ENCODE data around the gene ADAMTS18. TPM values are rescaled to one million over a fixed set of nuclear protein-coding genes. Genes with fewer than 3 reads are reported as not detected.
A peak's percentile ranks its signal among the peaks of the same experiment; 100 is the strongest.

Gene ADAMTS18
- total and polyA plus RNA-seq, 2 donors from 2014 or later = 0.06 to 0.60 TPM

DNA sequence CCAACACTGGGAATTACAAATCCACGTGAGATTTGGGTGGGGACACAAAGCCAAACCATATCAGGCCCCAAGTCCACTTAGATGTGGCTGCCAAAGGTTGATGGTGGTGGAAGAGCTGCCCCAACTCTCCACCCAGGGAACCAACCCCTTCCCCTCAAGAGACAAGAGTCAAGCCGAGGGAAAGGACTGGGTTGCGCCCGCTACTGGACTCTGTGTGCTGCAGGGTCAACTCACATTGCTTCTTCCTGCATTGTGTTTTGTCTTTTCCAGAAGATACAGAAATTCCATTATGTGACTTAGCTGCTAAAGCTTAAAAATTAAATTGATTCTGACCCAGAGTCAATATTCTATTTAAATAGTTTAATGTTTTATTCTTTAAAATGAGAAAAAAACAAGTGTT lies 58.5 kb downstream of the ADAMTS18 start:
- Histone ChIP-seq H3K9ac (ENCODE audit: low read length in 3 of 3) (no peak overlapping the region), H3K4me1 (ENCODE audit: control insufficient read depth in 2 of 3, insufficient read depth in 2 of 3, low read depth in 1 of 3, low read length in 3 of 3) (no peaks in the 10 kb centered on the region), H3K27ac (ENCODE audit: low read depth in 2 of 2, low read length in 2 of 2) (no peak overlapping the region), H3K4me3 (ENCODE audit: low read length in 3 of 3) (no peak overlapping the region), H3K27me3 (ENCODE audit: control insufficient read depth, insufficient read depth, low read length) (no peaks in the 10 kb centered on the region), H3K36me3 (ENCODE audit: control insufficient read depth in 2 of 3, insufficient read depth in 3 of 3, low read length in 3 of 3) (no peaks in the 10 kb centered on the region), H3K9me3 (ENCODE audit: control insufficient read depth in 2 of 3, insufficient read depth in 1 of 3, low read length in 3 of 3) (no peaks in the 10 kb centered on the region)
- TF ChIP-seq, protein P1, sequence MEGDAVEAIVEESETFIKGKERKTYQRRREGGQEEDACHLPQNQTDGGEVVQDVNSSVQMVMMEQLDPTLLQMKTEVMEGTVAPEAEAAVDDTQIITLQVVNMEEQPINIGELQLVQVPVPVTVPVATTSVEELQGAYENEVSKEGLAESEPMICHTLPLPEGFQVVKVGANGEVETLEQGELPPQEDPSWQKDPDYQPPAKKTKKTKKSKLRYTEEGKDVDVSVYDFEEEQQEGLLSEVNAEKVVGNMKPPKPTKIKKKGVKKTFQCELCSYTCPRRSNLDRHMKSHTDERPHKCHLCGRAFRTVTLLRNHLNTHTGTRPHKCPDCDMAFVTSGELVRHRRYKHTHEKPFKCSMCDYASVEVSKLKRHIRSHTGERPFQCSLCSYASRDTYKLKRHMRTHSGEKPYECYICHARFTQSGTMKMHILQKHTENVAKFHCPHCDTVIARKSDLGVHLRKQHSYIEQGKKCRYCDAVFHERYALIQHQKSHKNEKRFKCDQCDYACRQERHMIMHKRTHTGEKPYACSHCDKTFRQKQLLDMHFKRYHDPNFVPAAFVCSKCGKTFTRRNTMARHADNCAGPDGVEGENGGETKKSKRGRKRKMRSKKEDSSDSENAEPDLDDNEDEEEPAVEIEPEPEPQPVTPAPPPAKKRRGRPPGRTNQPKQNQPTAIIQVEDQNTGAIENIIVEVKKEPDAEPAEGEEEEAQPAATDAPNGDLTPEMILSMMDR (IDR thresholded peaks at IDR 0.05; ENCODE audit: borderline replicate concordance, extremely low read depth, insufficient read depth) = no peak
- DNase-seq (no peak), FAIRE-seq (no peak)
- intact Hi-C loops (cut with DNase I) = no loop called here

DNA sequence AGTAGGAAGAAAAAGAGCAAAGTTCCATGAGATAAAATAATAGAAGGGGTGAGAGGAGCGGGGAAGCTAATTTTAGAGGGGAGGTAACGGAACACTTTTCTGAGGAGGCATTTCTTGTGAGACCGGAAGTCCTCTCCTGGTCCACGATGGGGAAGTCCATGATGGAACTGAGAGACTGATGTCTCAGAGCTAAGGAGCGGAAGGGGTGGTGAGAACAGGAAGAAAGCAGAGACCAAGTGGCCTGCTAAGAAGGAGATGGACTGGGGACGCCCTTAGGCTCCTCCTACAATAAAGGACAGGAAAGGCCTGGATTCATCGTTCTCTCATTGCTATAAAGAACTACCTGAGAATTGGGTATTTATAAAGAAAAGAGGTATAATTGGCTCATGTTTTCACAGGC lies 59.4 kb downstream of the ADAMTS18 start:
- no peaks in the 10 kb centered on the region for H3K4me1 ChIP-seq (ENCODE audit: control insufficient read depth in 2 of 3, insufficient read depth in 2 of 3, low read depth in 1 of 3, low read length in 3 of 3)
- H3K4me3 ChIP-seq (ENCODE audit: low read length in 3 of 3) = no peak overlapping the region
- intact Hi-C loops (cut with DNase I) = no loop called here
- no peaks in the 10 kb centered on the region for H3K9me3 ChIP-seq (ENCODE audit: control insufficient read depth in 2 of 3, insufficient read depth in 1 of 3, low read length in 3 of 3)
- no peak overlapping the region for H3K9ac ChIP-seq (ENCODE audit: low read length in 3 of 3)
- H3K36me3 ChIP-seq (ENCODE audit: control insufficient read depth in 2 of 3, insufficient read depth in 3 of 3, low read length in 3 of 3) = no peaks in the 10 kb centered on the region
- DNase-seq (no peak), FAIRE-seq (no peak)
- H3K27me3 ChIP-seq (ENCODE audit: control insufficient read depth, insufficient read depth, low read length) = no peaks in the 10 kb centered on the region
- TF ChIP-seq, protein P1 (IDR thresholded peaks at IDR 0.05; ENCODE audit: borderline replicate concordance, extremely low read depth, insufficient read depth) = no peak
- no peak overlapping the region for H3K27ac ChIP-seq (ENCODE audit: low read depth in 2 of 2, low read length in 2 of 2)

DNA sequence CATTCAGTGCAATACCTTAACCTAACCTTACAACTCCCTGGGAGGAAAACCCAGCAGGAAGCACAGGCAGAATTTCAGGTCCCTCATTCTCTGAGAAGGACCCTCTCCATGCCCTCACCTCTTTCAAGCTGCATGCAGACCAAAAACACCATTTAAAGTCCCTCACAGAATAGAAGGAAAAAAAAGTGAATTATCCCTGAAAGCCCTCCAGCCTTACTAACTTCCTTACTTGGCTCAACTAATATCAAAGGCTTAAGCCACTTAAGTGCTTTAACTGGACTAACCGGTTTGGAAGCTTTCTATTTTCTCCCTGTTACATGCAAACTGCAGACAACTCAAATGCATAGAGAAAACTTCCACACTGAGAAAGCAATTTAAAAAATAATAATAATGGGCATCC lies 60.5 kb downstream of the ADAMTS18 start:
- Histone ChIP-seq H3K9me3 (ENCODE audit: control insufficient read depth in 2 of 3, insufficient read depth in 1 of 3, low read length in 3 of 3) (no peaks in the 10 kb centered on the region), H3K9ac (ENCODE audit: low read length in 3 of 3) (no peak overlapping the region), H3K36me3 (ENCODE audit: control insufficient read depth in 2 of 3, insufficient read depth in 3 of 3, low read length in 3 of 3) (no peaks in the 10 kb centered on the region), H3K4me1 (ENCODE audit: control insufficient read depth in 2 of 3, insufficient read depth in 2 of 3, low read depth in 1 of 3, low read length in 3 of 3) (no peaks in the 10 kb centered on the region), H3K27ac (ENCODE audit: low read depth in 2 of 2, low read length in 2 of 2) (no peak overlapping the region), H3K27me3 (ENCODE audit: control insufficient read depth, insufficient read depth, low read length) (no peaks in the 10 kb centered on the region), H3K4me3 (ENCODE audit: low read length in 3 of 3) (no peak overlapping the region)
- peak in 2 of 5 donors; percentile 74 to 79 for DNase-seq
- TF ChIP-seq, protein P1 (IDR thresholded peaks at IDR 0.05; ENCODE audit: borderline replicate concordance, extremely low read depth, insufficient read depth) = no peak
- intact Hi-C loops (cut with DNase I) = no loop called here
- no peak for FAIRE-seq

DNA sequence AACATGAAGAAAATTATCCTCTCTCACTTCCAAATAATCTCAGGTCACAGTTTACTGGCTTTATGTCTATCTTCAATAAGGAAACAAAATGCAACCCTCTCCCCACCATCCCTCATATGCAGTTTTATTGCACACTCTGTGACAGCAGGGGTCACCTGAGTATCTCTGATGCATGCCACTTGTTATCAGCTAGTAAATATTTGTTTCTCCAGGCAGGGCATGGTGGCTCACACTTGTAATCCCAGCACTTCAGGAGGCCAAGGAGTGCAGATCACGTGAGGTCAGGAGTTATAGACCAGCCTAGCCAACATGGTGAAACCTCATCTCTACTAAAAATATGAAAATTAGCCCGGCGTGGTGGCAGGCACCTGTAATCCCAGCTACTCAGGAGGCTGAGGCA lies 61.1 kb downstream of the ADAMTS18 start:
- Histone ChIP-seq H3K4me1 (ENCODE audit: control insufficient read depth in 2 of 3, insufficient read depth in 2 of 3, low read depth in 1 of 3, low read length in 3 of 3) (no peaks in the 10 kb centered on the region), H3K27ac (ENCODE audit: low read depth in 2 of 2, low read length in 2 of 2) (no peak overlapping the region), H3K36me3 (ENCODE audit: control insufficient read depth in 2 of 3, insufficient read depth in 3 of 3, low read length in 3 of 3) (no peaks in the 10 kb centered on the region), H3K9ac (ENCODE audit: low read length in 3 of 3) (no peak overlapping the region), H3K4me3 (ENCODE audit: low read length in 3 of 3) (no peak overlapping the region), H3K9me3 (ENCODE audit: control insufficient read depth in 2 of 3, insufficient read depth in 1 of 3, low read length in 3 of 3) (no peaks in the 10 kb centered on the region), H3K27me3 (ENCODE audit: control insufficient read depth, insufficient read depth, low read length) (no peaks in the 10 kb centered on the region)
- intact Hi-C loops (cut with DNase I) = no loop called here
- DNase-seq = no peak
- TF ChIP-seq, protein P1 (IDR thresholded peaks at IDR 0.05; ENCODE audit: borderline replicate concordance, extremely low read depth, insufficient read depth) = no peak
- no peak for FAIRE-seq

Measured in kidney (tissue), 14 donors.